Keratinocyte (primary cell): Measurements from ENCODE around the gene PDZRN3. TPM values are rescaled to one million over a fixed set of nuclear protein-coding genes. Genes with fewer than 3 reads are reported as not detected.

Experiments
- DNase-seq: peaks from one replicate; pipeline ENCODE4 v3.0.0-alpha.2; 2011; ENCODE audit warnings: low read depth, missing footprints, low spot score
- FAIRE-seq: peaks from 2 replicates; lab custom pipeline; 2011; peaks lifted over from hg19 to GRCh38; lab: Jason Lieb, UNC
- H2AFZ ChIP-seq: 2 replicates; pipeline ENCODE4 v1.6.0; 2012; ENCODE audit warnings: low read length, control low read depth, inconsistent platforms; ENCODE audit not compliant: control insufficient read depth
- H3K27ac ChIP-seq: 2 replicates; pipeline ENCODE4 v1.5.1; 2011; ENCODE audit warnings: low read length; ENCODE audit not compliant: control insufficient read depth, insufficient read depth
- H3K27me3 ChIP-seq: 3 replicates; pipeline ENCODE4 v1.6.0; 2011; ENCODE audit warnings: low read length; ENCODE audit not compliant: control insufficient read depth, insufficient read depth; ENCODE audit errors: extremely low read depth
- H3K36me3 ChIP-seq, 2 experiments: 2 replicates in 1 of 2; 3 replicates in 1 of 2; pipeline ENCODE4 v1.5.1; 2011; ENCODE audit warnings: low read length in 2 of 2, mild to moderate bottlenecking in 1 of 2; ENCODE audit not compliant: control insufficient read depth in 2 of 2, insufficient read depth in 2 of 2; ENCODE audit errors: extremely low read depth in 1 of 2
- H3K4me1 ChIP-seq: 3 replicates; pipeline ENCODE4 v1.5.1; 2011; ENCODE audit warnings: low read length; ENCODE audit not compliant: control insufficient read depth, insufficient read depth; ENCODE audit errors: extremely low read depth
- H3K4me2 ChIP-seq: 3 replicates; pipeline ENCODE4 v1.6.0; 2011; ENCODE audit warnings: low read depth, low read length; ENCODE audit not compliant: control insufficient read depth, insufficient read depth; ENCODE audit errors: extremely low read depth
- H3K4me3 ChIP-seq, 3 experiments: fragments of 200-600 bp in 1 of 3; sonication (generic) in 1 of 3; 2 replicates in 2 of 3; 3 replicates in 1 of 3; pipeline ENCODE4 v1.5.1; 2011 to 2016; ENCODE audit warnings: low read length in 3 of 3, mild to moderate bottlenecking in 3 of 3, control low read depth in 2 of 3, inconsistent platforms in 1 of 3, low read depth in 1 of 3, mixed read lengths in 1 of 3, mixed run types in 1 of 3, moderate library complexity in 1 of 3; ENCODE audit not compliant: control insufficient read depth in 2 of 3, insufficient read depth in 2 of 3; ENCODE audit errors: extremely low read depth in 1 of 3
- H3K79me2 ChIP-seq: 2 replicates; pipeline ENCODE4 v1.6.0; 2012; ENCODE audit warnings: low read length; ENCODE audit not compliant: control insufficient read depth, insufficient read depth
- H3K9ac ChIP-seq: 3 replicates; pipeline ENCODE4 v1.6.0; 2011; ENCODE audit warnings: low read length; ENCODE audit not compliant: control insufficient read depth, insufficient read depth; ENCODE audit errors: extremely low read depth
- H3K9me1 ChIP-seq: 3 replicates; pipeline ENCODE4 v1.6.0; 2011; ENCODE audit warnings: low read length; ENCODE audit not compliant: control insufficient read depth, insufficient read depth; ENCODE audit errors: extremely low read depth
- H3K9me3 ChIP-seq: 2 replicates; pipeline ENCODE4 v1.5.1; 2012; ENCODE audit warnings: low read depth, low read length; ENCODE audit not compliant: control insufficient read depth
- H4K20me1 ChIP-seq: 3 replicates; pipeline ENCODE4 v1.6.0; 2011; ENCODE audit warnings: low read length; ENCODE audit not compliant: control insufficient read depth, insufficient read depth; ENCODE audit errors: extremely low read depth
- CTCF ChIP-seq, 3 experiments: IDR thresholded peaks in 1 of 3; conservative IDR thresholded peaks in 1 of 3; optimal IDR thresholded peaks in 1 of 3; 2 replicates in 2 of 3; 3 replicates in 1 of 3; pipeline versions ENCODE3 to v1.5.1; 2011; ENCODE audit warnings: low read length in 3 of 3, mild to moderate bottlenecking in 3 of 3, moderate library complexity in 2 of 3, control low read depth in 1 of 3, inconsistent platforms in 1 of 3; ENCODE audit not compliant: insufficient read depth in 2 of 3; ENCODE audit errors: extremely low read depth in 1 of 3
- EZH2 ChIP-seq: IDR thresholded peaks from one replicate; pipeline ENCODE4 v1.6.1; 2012; ENCODE audit warnings: inconsistent platforms, mild to moderate bottlenecking, low read length, moderate library complexity
- dilution Hi-C: fragments of 300-500 bp; cut with MboI; formaldehyde crosslinking; loops from one replicate; pipeline ENCODE4 v1.7.0; 2020; ENCODE audit warnings: low sequenced_read_pairs; ENCODE audit not compliant: extremely low pct_ligation_motif_present
- polyA plus RNA-seq, 5 experiments: library from polyadenylated mRNA; depleted of rRNA in 3 of 5; stranded (reverse) in 3 of 5; stranded (forward) in 1 of 5; unstranded in 1 of 5; fragments of >200 nt; gene quantifications; 1 replicate in 1 of 5; 2 replicates in 3 of 5; 3 replicates in 1 of 5; pipeline versions ENCODE4 v1.2.1 to v1.2.3, GENCODE V29; 2011 to 2012; ENCODE audit warnings: missing spikeins in 2 of 5, low read depth in 1 of 5, low replicate concordance in 1 of 5

The PDZRN3 gene
- polyA plus RNA-seq, 1 donor (not counting 4 experiments of a cell fraction or from before 2014, with no cell fraction given) = not detected

GRCh38 chr3:73490453-73491286 lies 134.1 kb downstream of the PDZRN3 start:
- no peak for TF ChIP-seq CTCF (optimal IDR thresholded peaks at IDR 0.05 in 1 of 3, IDR thresholded peaks at IDR 0.05 in 1 of 3, conservative IDR thresholded peaks at IDR 0.05 in 1 of 3; ENCODE audit: extremely low read depth in 1 of 3, insufficient read depth in 2 of 3, low read length in 3 of 3)
- no peak for TF ChIP-seq EZH2
- Histone ChIP-seq H3K4me1 (no peaks in the 10 kb centered on the region), H3K9ac (no peak overlapping the region), H3K4me3 (no peak overlapping the region), H4K20me1 (no peaks in the 10 kb centered on the region), H2AFZ (no peak overlapping the region), H3K9me1 (no peaks in the 10 kb centered on the region), H3K9me3 (no peaks in the 10 kb centered on the region), H3K79me2 (no peaks in the 10 kb centered on the region), H3K36me3 (no peaks in the 10 kb centered on the region), H3K4me2 (no peak overlapping the region), H3K27me3 (no peaks in the 10 kb centered on the region), H3K27ac (no peak overlapping the region)
- DNase-seq (no peak), FAIRE-seq (no peak)
- dilution Hi-C loops = no loop called here

- no peaks in the 10 kb centered on the region for H3K27me3 ChIP-seq
- no peak for DNase-seq
- H3K36me3 ChIP-seq = no peaks in the 10 kb centered on the region
- FAIRE-seq = no peak
- H3K4me1 ChIP-seq = no peaks in the 10 kb centered on the region
- TF ChIP-seq CTCF (optimal IDR thresholded peaks at IDR 0.05 in 1 of 3, IDR thresholded peaks at IDR 0.05 in 1 of 3, conservative IDR thresholded peaks at IDR 0.05 in 1 of 3; ENCODE audit: extremely low read depth in 1 of 3, insufficient read depth in 2 of 3, low read length in 3 of 3) (no peak), EZH2 (no peak)
- H3K79me2 ChIP-seq = no peaks in the 10 kb centered on the region
- no peaks in the 10 kb centered on the region for H3K9me3 ChIP-seq
- H4K20me1 ChIP-seq = no peaks in the 10 kb centered on the region
- H3K9me1 ChIP-seq = no peaks in the 10 kb centered on the region
- no peak overlapping the region for H3K4me3 ChIP-seq
- H3K9ac ChIP-seq = no peak overlapping the region
- no peak overlapping the region for H3K27ac ChIP-seq
- H3K4me2 ChIP-seq = no peak overlapping the region
- dilution Hi-C loops = no loop called here
- H2AFZ ChIP-seq = no peak overlapping the region
These were observed 138.8 kb downstream of the PDZRN3 start for GRCh38 chr3:73485877-73486330.
